Left cardiac atrium (tissue), 4 donors: Measurements from ENCODE around the gene PGA4. TPM values are rescaled to one million over a fixed set of nuclear protein-coding genes. Genes with fewer than 3 reads are reported as not detected.
"Not testable (repeated sequence)": the region's sequence is repeated elsewhere in the genome, so short reads cannot be mapped to it uniquely, and the experiment has no call there.

Experiments
- ATAC-seq, 2 donors: fragments of 200-7000 bp; cut with Tn5 transposase; one replicate each; pipeline ENCODE4 v1.9.1; 2020; ENCODE audit warnings: mild to moderate bottlenecking in 2 of 2, moderate library complexity in 2 of 2
- DNase-seq: peaks from one replicate; pipeline ENCODE4 v3.0.0-alpha.2; 2020
- intact Hi-C, 2 donors: fragments of 100-400 bp; cut with DNase I; formaldehyde crosslinking; loops; one replicate each; pipeline versions ENCODE4 v1.14.1 to v1.15.1; 2022 to 2023
- long read RNA-seq: library from polyadenylated mRNA; unstranded; transcript quantifications from one replicate; pipeline ENCODE4 v2.0.0, GENCODE V29; 2021
- total RNA-seq, 2 donors: library from RNA; stranded (reverse); fragmentation: NEBNext Ultra II Directional; extraction: Animal tissue kit (Norgen Biotek cat#: 25700); gene quantifications; one replicate each; pipeline ENCODE4 v1.2.1, GENCODE V29; 2021
- donor health status: DM: no; HTN: yes; CAD: no.
- donor health status: DM: no; HTN: yes; CAD: no; lungs with severe emphysema.
- donor health status: DM: yes; HTN: yes; CAD: no.
- donor health status: Dilated cardiomyopathy.

The PGA4 gene
- total RNA-seq = 1 to 10 TPM in 1 of 2 donors, under 1 TPM in 1; 0.41 to 3.0 TPM
- long read RNA-seq, partial matches to known transcripts = 1 of 1 reads
- long read RNA-seq, other reads (novel, unspliced or antisense) = 0 of 1 reads

GRCh38 chr11:61222047-61222446, at the start of gene PGA4:
TSS of gene PGA4 (plus strand) at chr11:61222347. CDS start at chr11:61222401, 54 bp downstream.
- ATAC-seq, intact Hi-C loops: not testable (repeated sequence)

GRCh38 chr11:61172356-61172755, 49.8 kb upstream of the PGA4 start:
- DNase-seq (no peak), ATAC-seq (no peak)
- intact Hi-C loops = no loop called here

More at GRCh38 chr11:61222047-61222446, at the start of gene PGA4:
- DNase-seq = not testable (repeated sequence)

GRCh38 chr11:61172888-61173287, 49.3 kb upstream of the PGA4 start:
- ATAC-seq (no peak), DNase-seq (no peak)
- intact Hi-C loops = no loop called here

GRCh38 chr11:61173456-61173855, 48.7 kb upstream of the PGA4 start:
- intact Hi-C loops = no loop called here
- no peak for ATAC-seq
- DNase-seq = no peak

GRCh38 chr11:61174273-61174672, 47.9 kb upstream of the PGA4 start:
- ATAC-seq (peak in 1 of 2 donors; percentile 32), DNase-seq (no peak)
- intact Hi-C loops = no loop called here

- intact Hi-C loops = no loop called here
- DNase-seq = no peak
- ATAC-seq = no peak
Measured at GRCh38 chr11:61174949-61175348, 47.2 kb upstream of the PGA4 start.

- DNase-seq = no peak
- ATAC-seq = no peak
- intact Hi-C loops = no loop called here
Measured at GRCh38 chr11:61176446-61176845, 45.7 kb upstream of the PGA4 start.

- DNase-seq, ATAC-seq, intact Hi-C loops: not testable (repeated sequence)
Measured at GRCh38 chr11:61180205-61180604, 41.9 kb upstream of the PGA4 start.

GRCh38 chr11:61181489-61181888, 40.7 kb upstream of the PGA4 start:
- intact Hi-C loops = no loop called here
- ATAC-seq = no peak

GRCh38 chr11:61183645-61184044, 38.5 kb upstream of the PGA4 start:
- no peak for ATAC-seq
- DNase-seq = no peak
- intact Hi-C loops = no loop called here

More at GRCh38 chr11:61181489-61181888, 40.7 kb upstream of the PGA4 start:
- DNase-seq = no peak

- DNase-seq (no peak), ATAC-seq (no peak)
- intact Hi-C loops = loop anchor here in 1 of 2 donors (2.0 to 5.0 kb wide), 2 partner anchors 218 to 354 kb away; no protein-coding TSS in a partner anchor
Measured at GRCh38 chr11:61186504-61186903, 35.6 kb upstream of the PGA4 start.

- peak; percentile 81 for DNase-seq
- ATAC-seq = peak; percentile 72 to 77
- intact Hi-C loops = loop anchor here in 1 of 2 donors (2.0 to 5.0 kb wide), 2 partner anchors 219 to 355 kb away; no protein-coding TSS in a partner anchor
Measured at GRCh38 chr11:61187505-61188130, 34.5 kb upstream of the PGA4 start.

GRCh38 chr11:61189933-61190332, 32.2 kb upstream of the PGA4 start:
- DNase-seq = no peak
- intact Hi-C loops = loop anchor here in 1 of 2 donors (5.0 kb wide), 1 partner anchor 358 kb away; no protein-coding TSS in a partner anchor
- no peak for ATAC-seq

- DNase-seq (no peak), ATAC-seq (peak in 1 of 2 donors; percentile 49)
- intact Hi-C loops = no loop called here
Measured at GRCh38 chr11:61193596-61193995, 28.6 kb upstream of the PGA4 start.

GRCh38 chr11:61194169-61194671, 27.9 kb upstream of the PGA4 start:
- intact Hi-C loops = no loop called here
- ATAC-seq = peak in 1 of 2 donors; percentile 82
- DNase-seq = no peak

GRCh38 chr11:61194981-61195695, 27.0 kb upstream of the PGA4 start:
- intact Hi-C loops = no loop called here

GRCh38 chr11:61195719-61196118, 26.4 kb upstream of the PGA4 start:
- intact Hi-C loops = no loop called here

More at GRCh38 chr11:61194981-61195695, 27.0 kb upstream of the PGA4 start:
- DNase-seq = no peak
- ATAC-seq = no peak

GRCh38 chr11:61198361-61198760, 23.8 kb upstream of the PGA4 start:
- intact Hi-C loops = no loop called here
- ATAC-seq = no peak
- DNase-seq = no peak

More at GRCh38 chr11:61195719-61196118, 26.4 kb upstream of the PGA4 start:
- no peak for DNase-seq
- ATAC-seq = no peak

GRCh38 chr11:61198948-61199523, 23.1 kb upstream of the PGA4 start:
- ATAC-seq = no peak
- DNase-seq = no peak
- intact Hi-C loops = no loop called here

GRCh38 chr11:61201476-61201875, 20.7 kb upstream of the PGA4 start:
- ATAC-seq (no peak), DNase-seq (no peak)
- intact Hi-C loops = no loop called here
